Retinal pigment epithelial cell (primary cell): Measurements from ENCODE around the gene SEC14L6.

Experiments used
- DNase-seq: peaks from one replicate; pipeline ENCODE4 v3.0.0-alpha.2; 2010; ENCODE audit warnings: low read depth
- H3K4me3 ChIP-seq: 2 replicates; pipeline ENCODE4 v1.5.1; 2011; ENCODE audit warnings: mild to moderate bottlenecking, low read length, control low read depth, moderate library complexity
- TF ChIP-seq, protein P1 (sequence below): conservative IDR thresholded peaks from 2 replicates; pipeline ENCODE4 v1.5.1; 2011; ENCODE audit warnings: low read depth, low read length, control low read depth, inconsistent platforms

SEC14L6 gene

DNA sequence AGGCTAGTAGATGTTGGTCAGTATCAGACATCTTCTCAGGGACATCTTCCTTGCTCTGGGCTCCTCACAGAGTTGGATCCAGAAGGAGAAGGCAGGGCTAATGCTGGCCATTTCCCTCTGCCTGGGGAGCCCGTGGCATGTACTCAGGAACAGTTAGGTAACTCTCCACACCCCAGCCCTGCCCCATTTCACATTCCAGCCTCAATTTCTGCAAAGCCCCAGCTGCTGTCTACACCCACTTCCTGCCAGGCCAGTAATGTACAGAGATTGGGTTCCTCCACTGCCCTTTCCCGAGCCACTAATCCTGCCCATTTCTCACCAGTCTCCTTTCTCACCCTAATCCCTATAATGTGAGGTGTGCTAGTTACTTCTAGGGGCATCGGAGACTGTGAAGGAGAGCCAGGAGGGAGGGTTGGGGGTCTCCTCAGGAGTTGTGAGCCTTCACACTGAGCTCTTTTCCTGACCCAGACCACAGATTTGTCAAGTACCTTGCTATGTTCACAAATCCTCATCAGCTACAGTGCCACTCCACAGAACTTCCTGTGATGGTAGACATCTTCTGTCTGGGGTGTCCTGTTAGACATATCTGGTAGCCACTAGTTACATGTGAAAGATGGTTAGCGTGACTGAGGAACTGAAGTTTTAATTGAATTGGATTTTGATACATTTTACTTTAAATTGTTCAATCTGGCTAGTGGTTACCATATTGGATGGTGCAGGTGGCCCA, 73.4 kb downstream of the SEC14L6 start:
- no peak overlapping the region for H3K4me3 ChIP-seq
- DNase-seq: no peak
- TF ChIP-seq, protein P1, sequence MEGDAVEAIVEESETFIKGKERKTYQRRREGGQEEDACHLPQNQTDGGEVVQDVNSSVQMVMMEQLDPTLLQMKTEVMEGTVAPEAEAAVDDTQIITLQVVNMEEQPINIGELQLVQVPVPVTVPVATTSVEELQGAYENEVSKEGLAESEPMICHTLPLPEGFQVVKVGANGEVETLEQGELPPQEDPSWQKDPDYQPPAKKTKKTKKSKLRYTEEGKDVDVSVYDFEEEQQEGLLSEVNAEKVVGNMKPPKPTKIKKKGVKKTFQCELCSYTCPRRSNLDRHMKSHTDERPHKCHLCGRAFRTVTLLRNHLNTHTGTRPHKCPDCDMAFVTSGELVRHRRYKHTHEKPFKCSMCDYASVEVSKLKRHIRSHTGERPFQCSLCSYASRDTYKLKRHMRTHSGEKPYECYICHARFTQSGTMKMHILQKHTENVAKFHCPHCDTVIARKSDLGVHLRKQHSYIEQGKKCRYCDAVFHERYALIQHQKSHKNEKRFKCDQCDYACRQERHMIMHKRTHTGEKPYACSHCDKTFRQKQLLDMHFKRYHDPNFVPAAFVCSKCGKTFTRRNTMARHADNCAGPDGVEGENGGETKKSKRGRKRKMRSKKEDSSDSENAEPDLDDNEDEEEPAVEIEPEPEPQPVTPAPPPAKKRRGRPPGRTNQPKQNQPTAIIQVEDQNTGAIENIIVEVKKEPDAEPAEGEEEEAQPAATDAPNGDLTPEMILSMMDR: no peak
